GM12865 (cell line): ENCODE data around the gene ARAP1.

Experiments used
- DNase-seq: peaks from one replicate; pipeline ENCODE4 v3.0.0; 2010; ENCODE audit warnings: low read depth
- H3K4me3 ChIP-seq: 2 replicates; pipeline ENCODE4 v1.5.1; 2011; ENCODE audit warnings: mild to moderate bottlenecking, low read depth, low read length, control low read depth
- TF ChIP-seq, protein P1 (sequence below): IDR thresholded peaks from 2 replicates; pipeline ENCODE4 v1.5.1; 2011; ENCODE audit warnings: low read length, control low read depth, low read depth, inconsistent platforms; ENCODE audit not compliant: insufficient read depth; ENCODE audit errors: missing control alignments

The ARAP1 gene

DNA sequence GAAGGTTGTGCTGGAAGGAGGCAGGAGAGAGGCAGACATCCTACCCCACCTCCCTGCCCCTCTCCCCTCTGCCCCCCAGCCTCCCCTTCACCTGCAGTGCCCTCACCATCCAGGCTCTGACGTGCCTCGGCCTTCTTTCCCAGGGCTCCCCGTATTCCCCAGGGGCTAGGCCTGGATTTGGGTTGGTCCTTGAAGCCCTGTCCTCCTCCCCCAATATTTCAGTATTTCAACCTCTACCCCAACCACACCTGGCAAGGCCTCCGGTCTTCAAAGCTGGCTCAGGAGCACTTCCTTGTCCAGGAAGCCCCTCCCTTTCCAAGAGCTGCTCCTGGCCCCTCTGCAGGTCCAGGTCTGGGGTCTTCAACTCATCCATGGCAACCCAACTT lies 69.4 kb downstream of the ARAP1 start:
- no peak for DNase-seq
- TF ChIP-seq, protein P1, sequence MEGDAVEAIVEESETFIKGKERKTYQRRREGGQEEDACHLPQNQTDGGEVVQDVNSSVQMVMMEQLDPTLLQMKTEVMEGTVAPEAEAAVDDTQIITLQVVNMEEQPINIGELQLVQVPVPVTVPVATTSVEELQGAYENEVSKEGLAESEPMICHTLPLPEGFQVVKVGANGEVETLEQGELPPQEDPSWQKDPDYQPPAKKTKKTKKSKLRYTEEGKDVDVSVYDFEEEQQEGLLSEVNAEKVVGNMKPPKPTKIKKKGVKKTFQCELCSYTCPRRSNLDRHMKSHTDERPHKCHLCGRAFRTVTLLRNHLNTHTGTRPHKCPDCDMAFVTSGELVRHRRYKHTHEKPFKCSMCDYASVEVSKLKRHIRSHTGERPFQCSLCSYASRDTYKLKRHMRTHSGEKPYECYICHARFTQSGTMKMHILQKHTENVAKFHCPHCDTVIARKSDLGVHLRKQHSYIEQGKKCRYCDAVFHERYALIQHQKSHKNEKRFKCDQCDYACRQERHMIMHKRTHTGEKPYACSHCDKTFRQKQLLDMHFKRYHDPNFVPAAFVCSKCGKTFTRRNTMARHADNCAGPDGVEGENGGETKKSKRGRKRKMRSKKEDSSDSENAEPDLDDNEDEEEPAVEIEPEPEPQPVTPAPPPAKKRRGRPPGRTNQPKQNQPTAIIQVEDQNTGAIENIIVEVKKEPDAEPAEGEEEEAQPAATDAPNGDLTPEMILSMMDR, result no peak
- H3K4me3 ChIP-seq, result no peak overlapping the region

DNA sequence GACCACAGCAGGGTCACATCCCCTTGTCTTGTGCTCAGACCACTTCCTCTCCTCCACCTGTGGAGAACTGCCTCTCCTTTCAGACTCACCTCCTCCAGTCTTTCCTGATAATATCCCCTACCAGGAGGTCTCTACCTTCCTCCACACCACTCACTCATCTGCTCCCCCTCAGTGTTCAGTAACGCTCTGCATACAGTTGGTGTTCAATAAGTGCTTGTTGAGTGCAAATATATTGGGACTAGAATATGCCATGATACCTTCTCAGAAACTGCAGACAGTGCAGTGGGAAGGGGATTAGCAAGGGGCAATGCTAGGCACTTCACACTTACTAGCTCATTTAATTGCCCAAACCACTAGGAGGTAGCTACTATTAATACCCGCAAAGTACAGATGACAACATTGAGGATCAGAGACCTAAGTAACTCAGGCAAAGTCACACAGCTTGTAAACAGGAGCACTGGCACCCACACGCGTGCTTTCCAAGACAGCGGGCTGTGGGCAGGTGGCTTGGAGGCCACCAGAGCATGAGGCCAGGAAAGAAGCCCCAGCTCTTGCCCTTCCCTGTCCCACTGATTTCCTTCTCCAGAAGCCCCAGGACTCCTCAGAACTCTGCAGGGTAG lies 69.9 kb downstream of the ARAP1 start:
- DNase-seq, result no peak
- no peak overlapping the region for H3K4me3 ChIP-seq
- TF ChIP-seq, protein P1, result no peak

DNA sequence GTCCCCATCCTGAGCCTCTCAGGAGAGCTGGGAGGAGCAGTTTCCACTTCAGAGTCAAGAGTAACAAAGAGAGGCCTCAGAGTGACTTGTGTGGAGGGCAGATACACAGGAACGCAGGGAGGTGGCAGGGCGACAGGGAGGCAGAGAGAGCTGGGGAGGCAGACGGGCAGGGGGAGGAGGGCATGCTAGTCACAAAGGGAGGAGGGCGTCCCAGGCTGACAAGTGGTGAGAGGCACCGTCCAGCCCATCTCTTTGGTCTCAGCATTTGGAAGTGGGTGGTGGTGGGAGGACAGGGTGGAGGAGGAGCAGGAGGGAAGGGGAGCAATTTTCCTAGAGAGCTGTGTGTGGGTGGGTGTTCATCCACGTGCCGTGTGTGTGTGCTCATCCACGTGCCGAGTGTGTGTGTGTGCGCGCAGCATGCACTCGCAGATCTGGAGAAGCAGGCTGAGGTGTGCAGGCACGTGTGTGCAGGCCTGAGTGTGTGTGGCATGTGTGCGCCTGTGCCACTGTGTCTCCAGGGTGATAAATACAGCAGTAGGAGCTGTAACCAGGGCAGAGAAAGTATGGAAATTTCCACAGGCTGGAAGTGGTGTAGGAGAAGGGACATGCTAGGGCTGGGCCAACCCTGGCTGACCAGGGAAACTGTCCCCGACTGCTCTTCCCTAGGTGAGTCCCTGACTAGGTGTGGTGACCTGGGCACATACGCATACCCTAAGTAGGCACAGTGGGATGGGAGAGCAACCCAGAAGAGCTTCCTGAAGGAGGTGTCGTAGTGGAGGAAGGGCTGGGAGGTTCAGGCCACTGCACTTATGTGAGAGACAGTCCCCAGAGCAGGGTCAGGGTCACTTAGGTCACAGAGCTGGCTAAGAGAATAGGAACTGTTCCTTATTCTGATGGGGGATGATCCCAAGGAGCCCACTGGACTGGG lies 70.7 kb downstream of the ARAP1 start:
- TF ChIP-seq, protein P1, result no peak
- no peak overlapping the region for H3K4me3 ChIP-seq
- DNase-seq, result no peak

DNA sequence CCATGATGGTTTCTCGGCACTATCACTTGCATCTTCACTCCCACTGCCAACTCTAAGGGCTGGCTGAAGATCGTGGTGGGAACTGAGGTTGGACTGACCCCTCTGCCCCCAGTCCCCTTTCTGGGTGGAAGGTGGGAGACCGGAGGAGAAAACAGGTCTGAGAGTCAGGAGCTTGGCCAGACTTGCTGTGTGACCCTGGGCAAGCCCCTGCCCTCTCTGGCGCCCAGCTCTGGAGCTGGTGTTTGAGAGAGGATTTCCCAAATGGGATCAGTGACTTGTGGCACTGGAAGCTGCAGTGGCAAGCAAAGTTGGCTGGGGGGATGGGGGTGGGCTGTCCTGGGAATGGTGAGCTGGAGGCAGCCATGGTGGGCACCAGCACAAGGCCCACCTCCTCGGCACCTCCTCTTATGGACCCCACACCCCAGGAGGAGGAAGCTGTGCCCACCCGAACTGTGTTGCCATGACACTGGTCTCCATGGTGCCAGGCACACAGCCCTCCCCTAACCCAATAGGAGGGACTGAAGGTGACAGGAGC lies 71.5 kb downstream of the ARAP1 start:
- H3K4me3 ChIP-seq, result no peak overlapping the region
- DNase-seq, result no peak
- TF ChIP-seq, protein P1, result no peak

DNA sequence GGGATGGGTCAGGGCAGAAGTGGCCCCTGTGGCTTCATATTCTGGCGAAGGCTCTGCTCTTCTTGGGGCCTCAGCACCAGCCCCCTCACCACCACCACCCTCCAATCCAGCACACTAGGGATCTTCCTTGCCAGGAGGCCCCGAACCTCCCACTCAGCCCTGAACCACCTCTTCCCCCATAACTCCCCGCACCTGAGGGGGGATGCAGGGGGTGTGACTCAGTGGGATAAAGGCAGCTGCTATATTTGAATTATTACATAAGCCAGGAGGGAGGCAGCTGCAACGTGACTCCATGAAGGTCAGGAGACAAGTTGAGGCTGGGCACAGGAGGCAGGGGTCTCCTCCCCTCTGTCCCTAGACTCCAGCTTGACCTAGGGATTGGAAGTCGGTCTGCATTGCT lies 72.3 kb downstream of the ARAP1 start:
- TF ChIP-seq, protein P1, result no peak
- no peak overlapping the region for H3K4me3 ChIP-seq
- no peak for DNase-seq

DNA sequence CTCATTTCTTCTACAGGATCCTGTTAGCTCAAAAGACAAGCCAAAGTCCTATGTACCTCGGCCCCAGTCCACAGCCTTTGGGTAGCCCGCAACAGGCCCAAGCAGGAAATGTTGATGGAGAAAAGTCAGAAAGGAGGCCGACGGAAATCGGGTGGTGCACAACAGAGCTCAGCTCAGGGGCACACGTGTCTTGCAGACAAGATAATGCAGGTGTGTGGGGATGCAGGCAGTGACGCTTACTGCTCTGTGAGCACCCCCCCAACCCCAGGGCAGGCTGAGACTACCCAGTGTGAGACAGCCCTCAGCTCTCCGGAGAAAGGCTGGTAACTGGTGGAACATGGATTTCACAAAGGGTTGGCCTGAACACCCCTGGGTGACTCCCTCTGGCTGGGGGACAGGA lies 73.7 kb downstream of the ARAP1 start:
- H3K4me3 ChIP-seq, result no peak overlapping the region
- no peak for DNase-seq
- TF ChIP-seq, protein P1, result no peak
